Adipose tissue (tissue), 3 donors: ENCODE results near the gene VPS35L. TPM values are rescaled to one million over a fixed set of nuclear protein-coding genes. Genes with fewer than 3 reads are reported as not detected.
A peak's percentile ranks its signal among the peaks of the same experiment; 100 is the strongest.

ENCODE experiments used
- H3K27ac ChIP-seq: one replicate; pipeline ENCODE4 v1.5.1; 2013; ENCODE audit warnings: low read depth, low read length
- WGBS, 3 donors: extraction: QIAGEN DNeasy Blood & Tissue Kit; methylation state at CpG; one replicate each; pipeline ENCODE4 v1.1.7; 2013; 5-methylcytosine and 5-hydroxymethylcytosine counted together
- polyA plus RNA-seq, 3 donors: library from polyadenylated mRNA; stranded (reverse); fragments of 200-250 nt; gene quantifications; one replicate each; pipeline ENCODE4 v1.2.3, GENCODE V29; 2013
- donor health status: healthy with polysubstance abuse.
- donor health status: Bipolar disorder and iron deficiency.
- donor health status: healthy.

Gene VPS35L
- 10 to 100 TPM; 11.9 to 44.6 (median 25.2) TPM for polyA plus RNA-seq

DNA sequence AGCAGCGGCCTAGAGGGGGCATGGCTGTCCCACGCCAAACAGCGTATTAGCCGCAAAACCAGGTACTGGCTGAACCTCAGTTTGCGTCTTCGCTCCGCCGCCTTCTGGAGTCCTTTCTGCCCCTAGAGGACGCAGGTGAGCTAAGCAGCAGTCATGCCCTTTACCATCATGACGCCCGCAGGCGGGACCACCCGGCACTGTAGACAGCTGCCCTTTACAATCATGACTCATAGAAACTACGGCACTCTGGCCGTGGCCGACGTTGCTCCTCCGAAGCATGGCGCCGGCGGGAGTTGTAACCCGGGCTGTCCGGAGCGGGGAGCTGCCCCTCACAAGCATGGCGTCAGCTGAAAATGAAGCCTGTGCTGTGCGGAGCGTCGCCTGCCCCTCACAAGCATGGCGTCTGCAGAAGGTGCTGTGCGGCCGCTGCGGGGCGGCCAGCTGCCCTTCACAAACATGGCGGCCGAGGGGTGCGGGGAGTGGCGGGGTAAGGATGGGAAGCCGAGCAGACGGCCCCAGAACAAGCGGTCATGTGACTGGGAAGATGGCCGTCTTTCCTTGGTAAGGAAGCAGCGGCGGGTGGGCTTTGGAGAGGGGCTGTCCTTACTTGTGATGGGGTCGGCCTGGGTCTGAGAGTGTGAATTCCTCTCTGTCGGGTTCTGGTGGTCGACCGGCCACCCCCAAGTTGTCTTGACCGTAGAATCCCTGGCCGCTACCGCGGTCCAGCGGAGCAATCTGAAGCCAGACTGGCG lies at the start of gene VPS35L:
VPS35L (plus strand) TSS at position 518 of the 752 bp plus-strand sequence; CDS start at position 545, 27 bp downstream.
- 0 to 1% (median 0%) methylated on average over 53 of the region's 53 CpGs for WGBS, 3 donors
- H3K27ac ChIP-seq, result no peak within 1 kb of the TSS

DNA sequence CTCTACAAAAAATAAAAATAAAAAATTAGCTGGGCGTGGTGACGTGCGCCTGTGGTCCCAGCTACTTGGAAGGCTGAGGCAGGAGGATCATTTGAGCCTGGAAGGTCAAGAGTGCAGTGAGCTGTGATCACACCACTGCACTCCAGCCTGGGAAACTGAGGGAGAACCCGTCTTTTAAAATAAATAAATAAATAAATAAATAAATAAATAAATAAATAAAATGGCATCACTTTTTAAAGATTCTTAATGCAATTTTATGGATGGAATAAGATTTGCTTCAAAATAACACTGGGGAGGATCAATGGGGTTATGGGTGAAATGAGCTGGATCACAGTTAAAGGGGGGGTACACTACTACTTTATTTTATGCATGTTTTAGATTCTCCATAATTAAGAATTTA lies 48.5 kb upstream of the VPS35L start:
- H3K27ac ChIP-seq, result no peak overlapping the region
- WGBS, 3 donors, result 85 to 98% (median 98%) methylated on average over 4 of the region's 4 CpGs

- 85 to 88% (median 87%) methylated on average over 2 of the region's 2 CpGs for WGBS, 3 donors
Measured at GRCh38 chr16:19507867-19508266, 47.6 kb upstream of the VPS35L start.

DNA sequence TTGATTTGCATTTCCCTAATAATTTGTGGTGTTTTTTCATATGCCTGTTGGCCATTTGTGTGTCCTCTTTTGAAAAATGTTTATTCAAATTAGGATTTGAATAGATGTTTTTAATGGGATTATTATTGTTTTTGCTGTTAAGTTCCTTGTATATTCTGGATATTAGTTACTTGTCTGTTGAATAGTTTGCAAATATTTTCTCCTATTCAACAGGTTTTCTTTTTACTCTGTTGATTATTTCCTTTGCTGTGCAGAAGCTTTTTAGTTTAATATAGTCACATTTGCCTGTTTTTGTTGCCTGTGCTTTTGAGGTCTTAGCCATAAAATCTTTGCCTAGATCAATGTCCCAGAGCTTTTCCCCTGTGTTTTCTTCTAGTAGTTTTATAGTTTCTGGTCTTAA lies 43.2 kb upstream of the VPS35L start:
- H3K27ac ChIP-seq, result no peak overlapping the region

More at GRCh38 chr16:19507867-19508266, 47.6 kb upstream of the VPS35L start:
- no peak overlapping the region for H3K27ac ChIP-seq

GRCh38 chr16:19513377-19514053 lies 42.0 kb upstream of the VPS35L start:
- H3K27ac ChIP-seq, result no peak overlapping the region
- 53 to 78% (median 53%) methylated on average over 4 of the region's 4 CpGs for WGBS, 3 donors

GRCh38 chr16:19515757-19516156 lies 39.7 kb upstream of the VPS35L start:
- H3K27ac ChIP-seq, result no peak overlapping the region
- 93 to 96% (median 95%) methylated on average over 2 of the region's 2 CpGs for WGBS, 3 donors

- no peak overlapping the region for H3K27ac ChIP-seq
- WGBS, 3 donors, result 82 to 88% (median 86%) methylated on average over 8 of the region's 8 CpGs
Measured at GRCh38 chr16:19517424-19518089, 37.9 kb upstream of the VPS35L start.

GRCh38 chr16:19518388-19518787 lies 37.1 kb upstream of the VPS35L start:
- WGBS, 3 donors, result 63 to 79% (median 64%) methylated on average over 2 of the region's 2 CpGs
- H3K27ac ChIP-seq, result no peak overlapping the region

DNA sequence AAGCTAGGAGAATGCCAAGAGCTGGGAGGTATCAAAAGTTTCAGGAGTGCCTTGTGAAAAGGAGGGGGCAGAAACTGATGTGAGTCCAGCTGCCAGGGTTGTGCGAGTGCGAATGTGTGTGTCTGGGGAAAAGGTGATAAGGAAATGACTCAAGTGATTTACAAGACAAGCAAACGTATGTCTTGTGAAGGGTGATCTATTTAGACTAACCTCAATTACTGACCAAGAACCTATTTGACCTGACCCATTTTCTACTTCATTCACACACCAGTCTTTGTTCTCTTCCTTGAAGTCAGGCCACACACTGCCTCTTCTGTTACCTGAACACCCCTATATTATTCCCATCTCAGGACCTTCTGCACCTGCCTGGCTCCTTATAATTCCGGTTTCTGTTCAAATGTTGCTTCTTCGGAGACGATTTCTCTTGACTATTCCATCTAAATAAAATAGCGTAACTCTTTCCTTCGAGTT lies 34.6 kb upstream of the VPS35L start:
- H3K27ac ChIP-seq, result no peak overlapping the region
- WGBS, 3 donors, result 3 to 8% (median 5%) methylated on average over 8 of the region's 8 CpGs

DNA sequence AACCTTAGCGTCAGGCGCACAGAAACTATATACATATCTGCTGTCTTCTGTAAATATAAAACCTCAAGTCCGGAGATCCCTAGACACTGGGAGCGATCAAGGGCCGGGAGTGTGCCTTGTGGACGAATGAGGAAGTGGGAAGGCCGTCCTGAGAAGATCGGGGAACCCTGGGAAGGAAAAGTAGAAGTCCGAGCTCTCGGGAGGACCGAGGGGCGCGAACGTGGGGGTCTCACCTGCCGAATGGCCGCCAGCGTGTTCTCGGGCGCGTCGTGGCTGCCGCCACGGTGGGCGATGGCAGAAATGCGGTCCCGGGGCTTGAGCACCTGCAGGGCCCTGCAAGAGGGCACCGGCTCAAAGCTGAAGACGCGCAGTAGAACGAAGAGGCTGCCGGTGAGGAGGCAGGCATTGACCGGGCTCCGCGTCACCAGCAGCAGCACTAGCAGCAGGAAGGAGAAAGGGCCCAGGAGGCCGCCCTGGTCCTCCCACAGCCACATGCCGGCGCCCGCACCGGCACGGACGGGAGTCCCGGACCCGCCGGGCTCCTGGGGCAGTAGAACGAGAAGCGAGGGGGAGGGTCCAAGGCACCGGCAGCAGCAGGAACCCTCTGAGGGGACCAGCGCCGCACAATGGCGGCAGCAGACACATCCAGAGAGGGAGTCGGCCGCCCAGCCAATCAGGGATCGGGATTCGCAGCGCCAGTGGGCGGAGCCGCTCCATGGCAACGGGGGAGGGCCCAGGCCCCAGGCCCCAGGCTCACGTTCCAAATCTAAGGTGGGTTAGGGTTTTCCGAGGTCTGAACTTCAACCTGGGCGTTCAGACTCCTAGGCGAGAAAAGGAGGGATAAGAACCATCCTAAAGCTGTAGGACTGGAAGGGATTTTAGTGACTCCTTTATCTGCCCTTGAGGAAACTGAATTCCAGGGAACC lies 33.8 kb upstream of the VPS35L start, which contains the start of gene GDE1:
GDE1 (minus strand) TSS at position 628 of the 926 bp plus-strand sequence; CDS start at position 494, 134 bp downstream.
- peak within 1 kb of the TSS; percentile 62 for H3K27ac ChIP-seq
- 0% methylated on average over 57 to 62 of the region's 62 CpGs for WGBS, 3 donors

GRCh38 chr16:19522397-19522732 lies 33.1 kb upstream of the VPS35L start:
- H3K27ac ChIP-seq, result no peak overlapping the region
- WGBS, 3 donors, result 23 to 42% (median 34%) methylated on average over 5 of the region's 5 CpGs

GRCh38 chr16:19522760-19523159 lies 32.7 kb upstream of the VPS35L start:
- H3K27ac ChIP-seq, result no peak overlapping the region
- WGBS, 3 donors, result 83 to 97% (median 93%) methylated on average over 2 of the region's 2 CpGs

GRCh38 chr16:19523184-19523558 lies 32.3 kb upstream of the VPS35L start:
- 66 to 76% (median 76%) methylated on average over 18 of the region's 18 CpGs for WGBS, 3 donors
- H3K27ac ChIP-seq, result no peak overlapping the region

DNA sequence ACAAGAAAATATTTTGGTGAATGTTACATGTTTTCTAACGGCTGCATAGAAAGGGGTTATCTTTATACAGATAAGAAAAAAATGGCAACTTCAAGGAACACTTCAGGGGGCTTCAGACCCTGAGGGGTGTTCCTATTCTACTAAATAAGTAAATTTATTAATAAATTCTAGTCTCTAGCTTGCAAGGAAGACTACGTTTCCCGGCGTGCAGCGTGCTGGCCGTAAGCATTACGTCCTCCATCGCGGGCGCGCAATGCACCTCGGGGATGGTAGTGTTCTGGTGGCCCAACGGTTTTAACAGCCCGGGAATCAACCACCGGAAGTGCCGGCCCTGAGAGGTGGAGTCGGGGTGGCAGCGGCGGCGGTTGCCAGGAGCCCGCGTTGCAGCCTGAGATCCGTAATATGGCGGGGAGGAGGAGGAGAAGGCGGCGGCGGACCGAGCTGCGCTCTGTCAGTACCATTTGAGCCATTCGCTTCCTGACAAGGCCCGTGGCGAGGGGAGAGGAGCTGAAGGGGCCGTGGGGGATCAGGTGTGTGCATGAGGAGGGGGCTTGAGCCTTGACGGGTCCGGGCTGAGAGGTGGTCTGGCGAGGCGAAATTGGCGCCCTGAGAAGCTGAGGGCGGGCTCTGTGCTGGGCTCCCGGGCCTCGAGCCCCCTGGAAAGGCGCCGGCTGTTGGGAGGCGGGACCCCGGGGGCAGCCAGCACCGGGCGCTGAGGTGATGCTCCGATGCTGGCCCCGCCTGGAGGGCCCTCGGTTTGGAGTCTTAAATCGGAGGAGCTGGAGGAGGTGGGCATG lies 31.7 kb upstream of the VPS35L start, which contains the start of gene CCP110:
CCP110 (plus strand) TSS at position 384 of the 797 bp plus-strand sequence. CDS start 3,940 bp downstream, outside the sequence.
- H3K27ac ChIP-seq, result no peak within 1 kb of the TSS
- 1% methylated on average over 50 to 51 of the region's 51 CpGs for WGBS, 3 donors

DNA sequence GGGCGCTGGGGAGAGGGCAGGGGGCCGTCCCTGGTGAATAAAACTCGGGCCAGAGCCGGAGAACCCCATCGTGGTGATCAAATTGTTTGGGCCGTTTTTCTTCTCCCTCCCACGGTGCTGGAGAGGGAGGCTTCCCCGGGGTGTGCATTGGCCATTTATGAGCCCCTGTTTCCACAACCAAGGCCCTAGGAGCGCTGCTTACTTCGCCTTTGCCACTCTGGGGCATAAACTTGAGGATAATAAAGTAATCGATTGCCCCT lies 31.2 kb upstream of the VPS35L start:
- 0 to 2% (median 1%) methylated on average over 11 of the region's 11 CpGs for WGBS, 3 donors
- H3K27ac ChIP-seq, result no peak overlapping the region

- H3K27ac ChIP-seq, result no peak overlapping the region
- WGBS, 3 donors, result 14 to 18% (median 16%) methylated on average over 19 of the region's 19 CpGs
Measured at GRCh38 chr16:19524616-19525384, 30.7 kb upstream of the VPS35L start.

GRCh38 chr16:19525385-19525723 lies 30.1 kb upstream of the VPS35L start:
- 87 to 95% (median 95%) methylated on average over 2 of the region's 2 CpGs for WGBS, 3 donors
- H3K27ac ChIP-seq, result no peak overlapping the region
